CD4-positive, alpha-beta T cell treated with Interleukin-12 subunit alpha and Interleukin-12 subunit beta, for 1 hour (primary cell): ENCODE measurements around the gene C10orf105.

ENCODE experiments used
- DNase-seq: peaks from one replicate; pipeline ENCODE4 v3.0.0-alpha.2; 2020

C10orf105 gene

DNA sequence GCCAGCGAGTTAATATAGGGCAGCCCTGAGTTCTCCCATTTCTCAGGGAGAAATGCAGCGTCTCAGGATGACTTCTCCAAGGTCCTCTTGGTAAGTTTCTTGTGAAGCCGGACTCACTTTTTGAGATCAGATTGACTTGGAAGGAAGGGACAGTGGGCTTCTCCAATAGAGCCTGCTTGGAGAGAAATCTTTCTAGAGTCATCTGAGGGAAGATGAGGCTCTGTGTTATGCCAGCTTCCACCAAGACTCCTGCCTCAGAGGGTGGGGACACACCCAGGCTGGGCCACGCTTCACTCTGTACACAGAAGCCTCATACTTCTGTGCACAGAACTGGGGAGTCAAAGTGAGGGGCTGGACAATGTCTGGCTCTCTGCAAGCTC is 5.6 kb downstream of the C10orf105 start:
- no peak for DNase-seq

- DNase-seq = peak; percentile 49
Observed at GRCh38 chr10:71713135-71714030, 6.2 kb downstream of the C10orf105 start.

GRCh38 chr10:71712572-71713134 is 6.9 kb downstream of the C10orf105 start:
- DNase-seq = peak; percentile 56

- DNase-seq = no peak
Observed at GRCh38 chr10:71712170-71712569, 7.4 kb downstream of the C10orf105 start.

DNA sequence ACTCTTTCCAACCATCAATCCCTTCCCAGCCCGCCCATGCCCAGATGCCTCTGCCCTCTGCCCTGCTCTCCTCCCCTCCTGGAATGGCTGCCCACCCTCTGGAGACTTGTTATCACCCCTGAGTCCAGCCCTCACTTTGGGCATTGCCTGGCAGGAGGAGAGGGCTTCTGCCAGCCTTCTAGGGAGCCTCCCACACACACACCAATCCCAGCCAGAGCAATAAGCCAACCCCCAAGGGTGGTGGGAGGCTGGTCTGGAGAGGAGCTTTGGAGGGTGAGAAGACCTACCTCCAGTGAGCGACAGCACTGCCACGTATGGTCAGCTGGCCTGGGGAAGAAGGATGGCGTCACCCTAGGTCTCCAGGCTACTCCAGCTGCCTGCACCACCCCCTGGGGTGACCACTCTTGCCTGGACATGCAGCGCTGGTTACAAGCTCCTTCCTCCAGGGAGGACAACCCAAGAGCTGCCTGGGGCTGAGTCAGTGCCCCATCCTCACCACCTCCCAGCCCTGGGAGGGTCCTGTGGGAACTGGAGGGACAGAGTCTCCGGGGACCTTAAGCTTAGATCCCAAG is 8.4 kb downstream of the C10orf105 start:
- DNase-seq = no peak

GRCh38 chr10:71710519-71710918 is 9.1 kb downstream of the C10orf105 start:
- no peak for DNase-seq

GRCh38 chr10:71708897-71709882 is 10.4 kb downstream of the C10orf105 start:
- no peak for DNase-seq

- DNase-seq = peak; percentile 66
Observed at GRCh38 chr10:71708301-71708703, 11.3 kb downstream of the C10orf105 start.

DNA sequence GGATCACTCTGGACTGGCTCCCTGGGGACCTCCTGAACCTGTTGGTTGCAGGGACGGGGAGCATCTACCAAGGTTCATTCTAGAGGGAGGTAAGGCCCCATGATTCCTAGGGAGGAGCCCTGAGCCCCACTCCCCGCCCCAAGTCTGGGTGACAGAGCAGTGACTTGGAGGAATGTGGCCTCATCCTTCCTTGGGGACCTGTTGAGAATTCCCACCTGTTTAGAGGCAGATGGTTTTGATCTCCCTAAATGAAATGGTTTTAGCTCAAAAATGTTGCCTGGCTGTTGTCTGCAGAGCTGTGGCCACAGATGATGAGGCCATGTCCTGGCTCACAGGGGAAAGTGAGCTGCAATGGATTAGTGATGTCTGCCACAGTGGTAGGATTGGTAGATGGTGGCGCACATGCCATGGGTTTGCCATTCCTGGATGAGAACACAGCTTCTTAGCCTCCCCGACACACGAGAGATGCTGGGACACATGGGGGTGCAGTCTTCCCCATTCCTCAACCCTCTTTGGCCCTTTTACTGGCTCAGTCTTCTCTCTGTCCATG is 12.3 kb downstream of the C10orf105 start:
- DNase-seq = no peak

DNA sequence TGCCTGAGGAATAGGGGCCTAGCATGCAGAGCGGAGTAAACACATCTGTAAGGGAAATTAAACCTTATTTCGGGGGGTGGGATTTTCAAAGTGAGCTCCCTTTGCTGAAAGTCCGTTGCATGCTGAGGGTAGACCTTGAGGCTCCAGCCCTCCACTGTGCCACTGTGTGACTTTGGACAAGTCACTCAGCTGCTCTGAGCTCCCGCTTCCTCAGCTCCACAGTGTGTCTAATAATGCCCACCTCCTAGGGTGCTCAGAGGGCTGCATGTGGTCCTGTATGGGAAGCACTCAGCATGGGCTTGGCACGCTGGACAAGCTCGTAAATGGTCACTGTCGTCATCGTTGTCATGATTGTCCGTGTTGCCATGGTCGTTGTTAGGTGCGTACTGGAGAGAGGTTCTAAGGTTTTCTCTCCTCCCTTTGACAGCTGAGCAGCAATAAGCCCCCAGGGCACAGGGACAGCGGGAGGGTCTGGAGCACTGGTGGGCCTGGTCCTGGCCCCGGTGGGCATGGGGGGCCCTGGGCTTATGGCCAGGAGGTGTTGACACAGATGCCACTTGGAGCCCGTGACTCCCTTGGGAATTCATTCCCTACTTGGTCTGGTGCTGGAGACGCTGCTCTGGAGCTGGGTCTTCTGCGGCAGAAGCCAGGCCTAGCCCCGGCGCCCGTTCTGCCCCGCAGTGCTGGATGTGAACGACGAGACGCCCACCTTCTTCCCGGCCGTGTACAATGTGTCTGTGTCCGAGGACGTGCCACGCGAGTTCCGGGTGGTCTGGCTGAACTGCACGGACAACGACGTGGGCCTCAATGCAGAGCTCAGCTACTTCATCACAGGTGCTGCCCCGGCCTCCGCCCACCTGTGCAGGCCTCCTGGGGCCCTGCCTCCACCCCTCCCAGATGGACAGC is 13.1 kb downstream of the C10orf105 start:
- no peak for DNase-seq

GRCh38 chr10:71705582-71705981 is 14.0 kb downstream of the C10orf105 start:
- DNase-seq = no peak

DNA sequence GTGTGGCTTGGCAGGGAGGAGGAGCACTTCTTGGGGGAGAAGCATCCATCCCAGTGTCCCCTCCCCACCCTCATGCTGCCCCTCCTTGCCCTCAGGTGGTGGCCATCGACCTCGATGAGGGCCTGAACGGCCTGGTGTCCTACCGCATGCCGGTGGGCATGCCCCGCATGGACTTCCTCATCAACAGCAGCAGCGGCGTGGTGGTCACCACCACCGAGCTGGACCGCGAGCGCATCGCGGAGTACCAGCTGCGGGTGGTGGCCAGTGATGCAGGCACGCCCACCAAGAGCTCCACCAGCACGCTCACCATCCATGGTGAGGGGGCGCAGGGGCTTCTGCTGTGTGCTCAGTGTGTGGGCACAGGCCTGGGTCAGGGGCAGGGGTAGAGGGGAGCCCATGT is 14.8 kb downstream of the C10orf105 start:
- no peak for DNase-seq

DNA sequence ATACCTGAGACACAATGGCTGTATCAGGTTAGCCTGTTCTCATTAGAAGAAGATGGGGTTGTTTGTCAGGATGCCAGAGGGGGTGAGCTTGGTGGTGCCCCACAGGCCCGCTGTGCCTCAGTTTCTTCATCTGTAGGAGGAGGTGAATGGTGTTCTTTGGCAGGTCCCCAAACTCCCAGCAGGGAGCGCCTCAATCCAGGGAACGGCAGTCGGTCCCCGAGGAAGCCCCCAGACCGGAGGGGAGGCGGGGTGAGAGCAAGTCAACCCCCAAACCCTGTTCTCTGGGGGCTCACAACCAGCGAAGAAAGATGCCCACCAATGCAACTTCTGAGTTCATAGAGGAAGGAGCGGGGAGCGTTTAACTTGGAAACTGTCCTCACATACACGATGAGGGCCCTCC is 16.0 kb downstream of the C10orf105 start:
- no peak for DNase-seq

DNA sequence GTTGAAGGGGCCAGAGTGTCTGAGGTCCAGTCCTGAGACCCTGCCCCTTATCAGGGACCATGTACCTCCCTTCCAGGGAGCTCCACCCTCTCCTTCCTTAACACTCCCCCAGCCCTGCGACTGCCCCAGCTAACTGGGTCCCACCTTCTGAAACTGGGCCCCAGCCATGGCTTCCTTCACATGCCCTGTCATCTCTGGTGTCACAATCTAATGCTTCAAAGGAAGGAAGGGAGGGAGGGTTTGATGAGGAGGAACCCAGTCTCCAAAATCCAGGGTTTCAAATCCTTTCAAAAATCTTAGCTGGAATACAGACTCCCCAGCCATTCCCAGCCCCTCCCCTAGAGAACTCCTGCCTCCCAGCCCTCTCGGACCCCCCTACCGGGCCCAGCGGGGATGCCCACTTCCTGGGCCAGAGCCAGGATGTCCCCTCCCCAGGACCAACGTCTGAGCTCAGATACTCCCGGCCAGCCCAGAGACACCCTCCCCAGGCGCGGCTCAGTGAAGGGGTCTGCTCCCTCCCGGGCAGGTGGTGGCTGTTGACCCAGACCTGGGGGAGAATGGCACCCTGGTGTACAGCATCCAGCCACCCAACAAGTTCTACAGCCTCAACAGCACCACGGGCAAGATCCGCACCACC is 18.0 kb downstream of the C10orf105 start:
- no peak for DNase-seq

- DNase-seq = no peak
Observed at GRCh38 chr10:71700731-71701368, 18.7 kb downstream of the C10orf105 start.

GRCh38 chr10:71698737-71699136 is 20.8 kb downstream of the C10orf105 start:
- DNase-seq = no peak

DNA sequence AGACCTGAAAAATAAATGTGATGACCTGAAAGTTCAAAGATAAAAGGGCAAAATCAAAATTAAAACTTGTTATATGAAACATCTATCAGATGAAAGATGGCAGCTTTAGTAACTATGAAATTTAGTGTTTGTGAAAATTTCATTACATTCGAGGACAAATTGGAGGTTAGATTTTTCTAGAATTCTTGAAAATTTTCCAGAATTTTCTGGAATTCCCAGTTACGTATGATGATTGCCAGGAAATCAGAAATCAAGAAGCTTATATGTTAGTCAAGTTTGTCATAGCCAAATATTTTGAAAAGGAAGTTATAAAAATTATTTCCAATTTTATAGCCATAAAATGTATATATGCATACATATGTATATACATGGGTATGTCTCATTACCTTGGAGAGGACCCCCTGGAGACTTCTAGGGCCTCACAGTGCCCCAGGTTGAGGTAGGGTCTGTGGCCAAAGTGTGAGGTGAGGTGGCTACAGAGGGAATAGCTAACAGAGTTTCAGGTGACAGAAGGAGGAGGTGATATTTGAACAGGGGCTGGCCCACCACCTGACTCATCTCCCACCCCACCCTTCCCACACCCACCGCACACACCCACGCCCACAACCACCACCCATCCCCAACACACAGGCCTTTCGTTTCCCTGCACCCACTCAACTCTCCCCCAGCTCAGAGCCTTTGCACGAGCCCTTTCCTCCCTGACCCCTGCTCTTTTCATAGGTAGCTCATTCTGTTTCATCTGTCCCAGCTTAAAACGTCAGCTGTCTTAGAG is 21.5 kb downstream of the C10orf105 start:
- peak; percentile 55 for DNase-seq

- peak; percentile 70 for DNase-seq
Observed at GRCh38 chr10:71696628-71697326, 22.8 kb downstream of the C10orf105 start.
